H9 (cell line): Measurements from ENCODE around the gene OR8B12. TPM values are rescaled to one million over a fixed set of nuclear protein-coding genes. Genes with fewer than 3 reads are reported as not detected.

Experiments
- DNase-seq: peaks from one replicate; pipeline ENCODE4 v3.0.0-alpha.2; 2017
- H2AFZ ChIP-seq: one replicate; pipeline ENCODE4 v1.6.1; 2013; ENCODE audit warnings: mild to moderate bottlenecking, low read length, control low read depth, moderate library complexity
- H2AK5ac ChIP-seq: 2 replicates; pipeline ENCODE4 v1.6.1; 2013; ENCODE audit warnings: low read length, control low read depth, mixed read lengths; ENCODE audit not compliant: insufficient read length
- H2BK120ac ChIP-seq: one replicate; pipeline ENCODE4 v1.6.1; 2013; ENCODE audit warnings: low read depth, mild to moderate bottlenecking, low read length, control low read depth, inconsistent platforms; ENCODE audit not compliant: poor library complexity, severe bottlenecking
- H2BK12ac ChIP-seq: 2 replicates; pipeline ENCODE4 v1.6.1; 2013; ENCODE audit warnings: low read length, control low read depth, mixed read lengths, low read depth; ENCODE audit not compliant: insufficient read length
- H2BK15ac ChIP-seq: 2 replicates; pipeline ENCODE4 v1.6.1; 2013; ENCODE audit warnings: low read depth, low read length, control low read depth
- H2BK20ac ChIP-seq: one replicate; pipeline ENCODE4 v1.6.1; 2013; ENCODE audit warnings: low read depth, mild to moderate bottlenecking, low read length, control low read depth, inconsistent platforms; ENCODE audit not compliant: poor library complexity, severe bottlenecking
- H2BK5ac ChIP-seq: 2 replicates; pipeline ENCODE4 v1.6.1; 2013; ENCODE audit warnings: low read length, control low read depth, mixed read lengths; ENCODE audit not compliant: insufficient read length
- H3K14ac ChIP-seq: 2 replicates; pipeline ENCODE4 v1.6.1; 2013; ENCODE audit warnings: low read length, control low read depth; ENCODE audit not compliant: insufficient read depth
- H3K18ac ChIP-seq: 2 replicates; pipeline ENCODE4 v1.6.1; 2013; ENCODE audit warnings: low read depth, mild to moderate bottlenecking, mixed read lengths, low read length, control low read depth; ENCODE audit not compliant: insufficient read length
- H3K23ac ChIP-seq: 2 replicates; pipeline ENCODE4 v1.6.1; 2013; ENCODE audit warnings: low read length, control low read depth, mixed read lengths, low read depth; ENCODE audit not compliant: insufficient read length
- H3K23me2 ChIP-seq: 2 replicates; pipeline ENCODE4 v1.6.1; 2013; ENCODE audit warnings: low read depth, mild to moderate bottlenecking, mixed read lengths, low read length, control low read depth; ENCODE audit not compliant: insufficient read length, poor library complexity, severe bottlenecking
- H3K27ac ChIP-seq: 2 replicates; pipeline ENCODE4 v1.5.1; 2013; ENCODE audit warnings: low read length, control low read depth, mixed read lengths, low read depth; ENCODE audit not compliant: insufficient read length
- H3K27me3 ChIP-seq: 2 replicates; pipeline ENCODE4 v1.6.1; 2013; ENCODE audit warnings: low read length, control low read depth, inconsistent platforms; ENCODE audit not compliant: insufficient read depth
- H3K4ac ChIP-seq: 2 replicates; pipeline ENCODE4 v1.6.1; 2013; ENCODE audit warnings: low read depth, mild to moderate bottlenecking, control low read depth, inconsistent platforms, low read length, moderate library complexity
- H3K4me1 ChIP-seq: 2 replicates; pipeline ENCODE4 v1.6.1; 2013; ENCODE audit warnings: low read length, control low read depth, inconsistent platforms; ENCODE audit not compliant: insufficient read depth
- H3K4me2 ChIP-seq: 2 replicates; pipeline ENCODE4 v1.6.1; 2013; ENCODE audit warnings: low read length, control low read depth, mixed read lengths; ENCODE audit not compliant: insufficient read length, insufficient read depth
- H3K56ac ChIP-seq: 2 replicates; pipeline ENCODE4 v1.6.1; 2013; ENCODE audit warnings: low read depth, mild to moderate bottlenecking, mixed read lengths, low read length, control low read depth; ENCODE audit not compliant: insufficient read length
- H3K79me1 ChIP-seq: 2 replicates; pipeline ENCODE4 v1.6.1; 2013; ENCODE audit warnings: low read depth, mild to moderate bottlenecking, moderate library complexity, low read length, control low read depth, inconsistent platforms; ENCODE audit not compliant: insufficient read depth, poor library complexity, severe bottlenecking
- H3K79me2 ChIP-seq: 2 replicates; pipeline ENCODE4 v1.6.1; 2013; ENCODE audit warnings: low read length, control low read depth, inconsistent platforms; ENCODE audit not compliant: insufficient read depth
- H3K9ac ChIP-seq: 2 replicates; pipeline ENCODE4 v1.6.1; 2013; ENCODE audit warnings: low read length, control low read depth, mixed read lengths; ENCODE audit not compliant: insufficient read length; ENCODE audit errors: extremely low read depth
- H3K9me3 ChIP-seq: one replicate; pipeline ENCODE4 v1.6.1; 2013; ENCODE audit warnings: low read depth, low read length, inconsistent platforms; ENCODE audit not compliant: control insufficient read depth
- H3T11ph ChIP-seq: one replicate; pipeline ENCODE4 v1.6.1; 2013; ENCODE audit warnings: mild to moderate bottlenecking, low read length, control low read depth, inconsistent platforms
- H4K20me1 ChIP-seq: one replicate; pipeline ENCODE4 v1.6.1; 2013; ENCODE audit not compliant: control insufficient read depth, insufficient read length, insufficient read depth
- H4K5ac ChIP-seq: 2 replicates; pipeline ENCODE4 v1.6.1; 2013; ENCODE audit warnings: low read depth, mild to moderate bottlenecking, mixed read lengths, low read length, control low read depth; ENCODE audit not compliant: insufficient read length
- H4K8ac ChIP-seq: replicated peaks from 2 replicates; pipeline ENCODE4 v1.6.1; 2013; ENCODE audit warnings: low read length, control low read depth, mixed read lengths, low read depth; ENCODE audit not compliant: insufficient read length
- H4K91ac ChIP-seq: 2 replicates; pipeline ENCODE4 v1.6.1; 2013; ENCODE audit warnings: low read depth, mild to moderate bottlenecking, moderate library complexity, mixed read lengths, low read length, control low read depth; ENCODE audit not compliant: insufficient read length
- H3K27ac Mint-ChIP-seq, 3 experiments: 2 replicates in 2 of 3; 3 replicates in 1 of 3; pipeline ENCODE4 v1.8.0; 2020 to 2021; ENCODE audit warnings: mixed read lengths in 3 of 3, mild to moderate bottlenecking in 1 of 3, moderate library complexity in 1 of 3
- H3K27me3 Mint-ChIP-seq: 2 replicates; pipeline ENCODE4 v1.8.0; 2021; ENCODE audit warnings: low read depth, mild to moderate bottlenecking, moderate library complexity, mixed read lengths
- H3K36me3 Mint-ChIP-seq, 3 experiments: 2 replicates in 2 of 3; 3 replicates in 1 of 3; pipeline ENCODE4 v1.8.0; 2020 to 2021; ENCODE audit warnings: low read depth in 3 of 3, mixed read lengths in 3 of 3; ENCODE audit not compliant: insufficient read depth in 1 of 3
- H3K4me1 Mint-ChIP-seq, 2 experiments: 2 replicates each; pipeline ENCODE4 v1.8.0; 2020; ENCODE audit warnings: mixed read lengths in 2 of 2
- H3K4me3 Mint-ChIP-seq, 2 experiments: 2 replicates in 1 of 2; 3 replicates in 1 of 2; pipeline ENCODE4 v1.8.0; 2020 to 2021; ENCODE audit warnings: mild to moderate bottlenecking in 2 of 2, mixed read lengths in 2 of 2, moderate library complexity in 1 of 2
- H3K9me3 Mint-ChIP-seq, 2 experiments: 2 replicates in 1 of 2; 3 replicates in 1 of 2; pipeline ENCODE4 v1.8.0; 2020; ENCODE audit warnings: mild to moderate bottlenecking in 2 of 2, mixed read lengths in 2 of 2, moderate library complexity in 1 of 2
- WGBS: extraction: QIAGEN DNeasy Blood & Tissue Kit; methylation state at CpG from one replicate; pipeline ENCODE4 v1.1.7; 2013; ENCODE audit warnings: missing lambda C conversion rate, low lambda C conversion rate, mixed read lengths; ENCODE audit not compliant: insufficient read length; ENCODE audit errors: extremely low coverage; 5-methylcytosine and 5-hydroxymethylcytosine counted together
- total RNA-seq: library from RNA; stranded (reverse); gene quantifications from 2 replicates; pipeline ENCODE4 v1.2.1, GENCODE V29; 2021
- TF ChIP-seq, protein P1 (sequence below): fragments of 200-600 bp; sonication (generic); conservative IDR thresholded peaks from 3 replicates; pipeline ENCODE4 v1.8.0; 2021; ENCODE audit warnings: antibody characterized with exemption, mild to moderate bottlenecking

OR8B12 gene
- total RNA-seq, 1 experiment from 2014 or later: not detected

DNA sequence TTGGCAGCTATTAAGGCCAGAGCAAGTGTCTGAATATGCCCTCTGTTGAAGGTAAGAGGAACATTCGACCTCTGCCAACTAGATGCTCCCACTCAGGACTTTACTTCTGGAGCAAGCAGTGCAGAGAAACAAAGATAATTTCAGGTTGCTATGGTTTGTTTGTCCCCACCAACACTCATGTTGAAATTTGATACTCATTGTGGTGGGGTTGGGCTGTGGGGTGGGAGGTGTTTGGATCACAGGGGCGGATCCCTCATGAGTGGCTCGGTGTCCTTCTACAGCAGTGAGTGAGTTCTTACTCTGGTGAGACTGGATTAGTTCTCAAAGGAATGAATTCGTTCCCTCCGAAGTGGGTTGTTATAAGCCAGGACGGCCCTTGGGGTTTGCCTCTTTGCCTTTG, 38.4 kb upstream of the OR8B12 start:
- no peak overlapping the region for H2AK5ac ChIP-seq
- TF ChIP-seq, protein P1, sequence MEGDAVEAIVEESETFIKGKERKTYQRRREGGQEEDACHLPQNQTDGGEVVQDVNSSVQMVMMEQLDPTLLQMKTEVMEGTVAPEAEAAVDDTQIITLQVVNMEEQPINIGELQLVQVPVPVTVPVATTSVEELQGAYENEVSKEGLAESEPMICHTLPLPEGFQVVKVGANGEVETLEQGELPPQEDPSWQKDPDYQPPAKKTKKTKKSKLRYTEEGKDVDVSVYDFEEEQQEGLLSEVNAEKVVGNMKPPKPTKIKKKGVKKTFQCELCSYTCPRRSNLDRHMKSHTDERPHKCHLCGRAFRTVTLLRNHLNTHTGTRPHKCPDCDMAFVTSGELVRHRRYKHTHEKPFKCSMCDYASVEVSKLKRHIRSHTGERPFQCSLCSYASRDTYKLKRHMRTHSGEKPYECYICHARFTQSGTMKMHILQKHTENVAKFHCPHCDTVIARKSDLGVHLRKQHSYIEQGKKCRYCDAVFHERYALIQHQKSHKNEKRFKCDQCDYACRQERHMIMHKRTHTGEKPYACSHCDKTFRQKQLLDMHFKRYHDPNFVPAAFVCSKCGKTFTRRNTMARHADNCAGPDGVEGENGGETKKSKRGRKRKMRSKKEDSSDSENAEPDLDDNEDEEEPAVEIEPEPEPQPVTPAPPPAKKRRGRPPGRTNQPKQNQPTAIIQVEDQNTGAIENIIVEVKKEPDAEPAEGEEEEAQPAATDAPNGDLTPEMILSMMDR: no peak
- H4K8ac ChIP-seq: no peak overlapping the region
- H4K91ac ChIP-seq: no peak overlapping the region
- no peaks in the 10 kb centered on the region for H3K79me1 ChIP-seq
- WGBS: no CpG with 5 or more reads among the region's 6 CpGs
- H3K9ac ChIP-seq: no peak overlapping the region
- Mint-ChIP-seq H3K36me3 (no peaks in the 10 kb centered on the region), H3K27ac (no peak overlapping the region), H3K9me3 (no peaks in the 10 kb centered on the region), H3K4me3 (no peak overlapping the region), H3K27me3 (no peaks in the 10 kb centered on the region), H3K4me1 (0 out of 4 replicates have a peak, but pooled peaks cover 0 to 3% of the 10 kb centered on the region in 2 experiments)
- no peak overlapping the region for H3K27ac ChIP-seq
- no peak for DNase-seq
- H3K27me3 ChIP-seq: no peaks in the 10 kb centered on the region
- H3K4ac ChIP-seq: no peak overlapping the region
- H2BK5ac ChIP-seq: no peak overlapping the region
- H4K5ac ChIP-seq: no peak overlapping the region
- no peaks in the 10 kb centered on the region for H3K9me3 ChIP-seq
- H3K56ac ChIP-seq: no peak overlapping the region
- H3K4me2 ChIP-seq: no peak overlapping the region
- H2BK20ac ChIP-seq: no peak overlapping the region
- H3T11ph ChIP-seq: no peak overlapping the region
- H3K14ac ChIP-seq: no peak overlapping the region
- no peak overlapping the region for H3K18ac ChIP-seq
- no peaks in the 10 kb centered on the region for H3K4me1 ChIP-seq
- no peak overlapping the region for H2AFZ ChIP-seq
- H3K79me2 ChIP-seq: no peaks in the 10 kb centered on the region
- H2BK12ac ChIP-seq: no peak overlapping the region
- H4K20me1 ChIP-seq: no peaks in the 10 kb centered on the region
- no peak overlapping the region for H2BK15ac ChIP-seq
- no peaks in the 10 kb centered on the region for H3K23me2 ChIP-seq
- H3K23ac ChIP-seq: no peak overlapping the region
- H2BK120ac ChIP-seq: no peak overlapping the region
